Subcutaneous adipose tissue (tissue), 4 donors: ENCODE results near the gene NEMF. TPM values are rescaled to one million over a fixed set of nuclear protein-coding genes. Genes with fewer than 3 reads are reported as not detected.

Experiments used
- CTCF ChIP-seq: fragments of 450-650 bp; IDR thresholded peaks from one replicate; pipeline ENCODE4 v1.5.1; 2016; ENCODE audit warnings: low read depth, mild to moderate bottlenecking, control low read depth, antibody characterized with exemption, moderate library complexity
- total RNA-seq, 4 donors: library from RNA; depleted of rRNA; stranded (reverse); fragments of >200 nt; gene quantifications; one replicate each; pipeline ENCODE4 v1.1.0, GENCODE V29; 2016

NEMF gene
- total RNA-seq, 4 donors from 2014 or later: 81.0 to 126 (median 84.8) TPM

GRCh38 chr14:49767571-49768300 lies 84.9 kb downstream of the NEMF start, which contains the start of gene KLHDC2:
Gene KLHDC2 (plus strand): TSS chr14:49768153. CDS start chr14:49768469, 316 bp downstream.
- TF ChIP-seq CTCF: no peak

DNA sequence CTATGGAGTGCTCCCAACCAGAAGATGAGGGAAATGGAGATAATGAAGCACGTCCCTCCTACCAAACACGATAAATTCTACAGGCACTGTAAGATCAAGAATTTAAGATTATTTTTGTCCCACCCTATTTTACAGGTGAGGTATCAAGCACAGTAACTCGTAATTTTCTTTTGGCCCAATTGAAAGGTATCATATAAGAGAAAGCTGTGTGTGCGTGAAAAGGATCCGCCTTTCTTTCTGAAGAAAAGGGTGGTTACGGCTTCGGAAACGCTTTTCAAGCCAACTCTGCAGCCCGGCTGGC lies 85.4 kb downstream of the NEMF start:
- TF ChIP-seq CTCF: no peak

DNA sequence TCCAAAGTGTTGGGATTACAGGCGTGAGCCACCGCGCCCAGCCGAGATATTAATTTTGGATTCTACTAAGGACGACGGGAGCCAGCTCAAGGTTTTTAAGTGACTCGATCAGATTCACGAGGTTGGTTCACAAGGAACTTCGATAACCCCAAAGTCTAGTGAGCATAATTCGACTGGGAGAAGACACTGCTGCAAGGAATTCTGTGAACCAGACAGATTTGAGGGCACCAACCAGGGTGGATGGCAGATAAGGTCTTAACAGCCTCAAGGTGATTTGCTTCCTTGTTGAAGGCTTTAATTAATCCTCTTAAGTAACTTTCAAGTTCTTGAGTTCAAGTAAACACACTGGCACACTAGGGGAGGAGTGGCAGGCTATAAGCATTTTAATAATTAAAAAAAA lies 85.7 kb downstream of the NEMF start:
- no peak for TF ChIP-seq CTCF

DNA sequence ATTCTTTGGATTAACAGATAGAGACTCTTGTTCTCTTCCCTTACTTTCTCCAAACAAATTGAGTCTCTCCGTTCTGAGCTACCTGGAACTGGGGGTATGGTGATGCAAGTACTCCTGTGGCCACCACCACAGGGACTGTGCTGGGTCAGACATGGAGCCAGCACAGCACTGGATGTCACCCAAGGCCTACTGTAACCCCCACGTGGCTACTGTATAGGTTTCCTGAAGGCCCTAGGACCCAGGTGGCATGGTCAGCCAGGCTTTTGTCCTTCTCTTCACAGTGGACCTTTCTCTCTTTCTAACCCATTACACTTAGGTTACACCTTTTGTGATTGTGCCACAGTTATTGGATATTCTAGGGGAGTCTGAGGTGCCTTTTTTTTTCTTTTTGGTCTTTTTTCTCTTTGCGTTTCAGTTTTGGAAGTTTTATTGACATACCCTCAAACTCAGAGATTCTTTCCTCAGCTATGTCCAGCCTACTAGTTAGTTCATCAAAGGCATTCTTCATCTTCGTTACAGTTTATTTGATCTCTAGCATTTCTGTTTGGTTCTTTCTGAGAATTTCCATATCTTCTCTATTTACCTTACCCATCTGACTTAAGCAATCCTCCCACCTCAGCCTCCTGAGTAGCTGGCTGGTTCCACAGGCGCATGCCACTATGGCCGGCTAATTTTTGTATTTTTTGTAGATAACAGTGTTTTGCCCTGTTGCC lies 90.6 kb downstream of the NEMF start:
- TF ChIP-seq CTCF: no peak

- TF ChIP-seq CTCF: no peak
Measured at GRCh38 chr14:49755378-49755777, 97.2 kb downstream of the NEMF start.

DNA sequence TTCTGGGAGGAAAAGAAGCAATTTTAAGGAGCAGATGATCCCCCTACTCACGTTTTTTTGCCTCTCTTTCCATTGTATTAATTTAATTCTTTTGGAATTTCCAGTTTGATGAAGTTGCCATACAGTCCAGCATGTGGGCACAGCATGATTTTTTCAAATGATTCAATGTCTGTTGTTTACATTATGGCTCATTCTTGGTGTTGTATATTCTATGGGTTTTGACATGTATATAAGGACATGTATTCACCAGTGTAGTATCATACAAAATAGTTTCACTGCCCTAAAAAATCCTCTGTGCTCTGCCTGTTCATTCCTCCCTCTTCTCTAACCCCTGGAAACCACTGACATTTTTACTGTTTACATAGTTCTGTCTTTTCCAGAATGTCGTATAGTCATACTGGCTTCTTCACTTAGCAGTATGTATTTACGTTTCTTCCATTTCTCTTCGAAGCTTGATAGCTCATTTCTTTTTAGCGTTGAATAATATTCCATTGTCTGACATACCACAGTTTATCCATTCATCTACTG lies 98.0 kb downstream of the NEMF start:
- no peak for TF ChIP-seq CTCF

- no peak for TF ChIP-seq CTCF
Measured at GRCh38 chr14:49745191-49745590, 107.4 kb downstream of the NEMF start.
